COLO668 (cell line): ENCODE results near the gene BTBD10.

Experiments used
- DNase-seq: peaks from one replicate; lab custom pipeline; 2025; ENCODE audit not compliant: unreplicated experiment; lab: John Stamatoyannopoulos, UW

BTBD10 gene

GRCh38 chr11:13339195-13340153 is 123.5 kb downstream of the BTBD10 start:
- no peak for DNase-seq

GRCh38 chr11:13338427-13339069 is 124.5 kb downstream of the BTBD10 start:
- DNase-seq: no peak

- DNase-seq: no peak
Measured at GRCh38 chr11:13338019-13338426, 125.0 kb downstream of the BTBD10 start.
